ENCODE data around the gene SMIM5. TPM values are rescaled to one million over a fixed set of nuclear protein-coding genes. Genes with fewer than 3 reads are reported as not detected.
"Not testable (repeated sequence)": the region's sequence is repeated elsewhere in the genome, so short reads cannot be mapped to it uniquely, and the experiment has no call there.

SMIM5 gene
- total RNA-seq, 2 experiments from 2014 or later: 0.06 TPM; not detected in 1

GRCh38 chr17:75591722-75592302 is 41.4 kb upstream of the SMIM5 start:
- POLR2A ChIA-PET: no interaction called here
- TF ChIP-seq CTCF (conservative IDR thresholded peaks at IDR 0.05; ENCODE audit: low read length): no peak
- no peak for TF ChIP-seq EZH2phosphoT487 (IDR thresholded peaks at IDR 0.05; ENCODE audit: borderline replicate concordance, low read depth, low read length)
- intact Hi-C loops (cut with micrococcal nuclease; ENCODE audit: unreplicated experiment): no loop called here
- H3K4me1 ChIP-seq (ENCODE audit: insufficient read depth, low read length, poor library complexity, severe bottlenecking): peaks cover 21% of the 10 kb centered on the region
- H3K4me3 ChIP-seq (ENCODE audit: low read depth, low read length, poor library complexity, severe bottlenecking): no peak overlapping the region
- no peak overlapping the region for H3K4me2 ChIP-seq (ENCODE audit: low read length)
- H3K79me2 ChIP-seq (ENCODE audit: insufficient read depth, low read depth, low read length): no peaks in the 10 kb centered on the region
- no peaks in the 10 kb centered on the region for H3K9me2 ChIP-seq (ENCODE audit: insufficient read depth, low read length)
- CTCF ChIA-PET (ENCODE audit: unreplicated experiment): interaction anchor here (0.6 kb wide), 1 partner anchor 98 kb away, joined by 3 read pairs; no protein-coding TSS in a partner anchor
- H3K27ac ChIP-seq (ENCODE audit: low read depth, low read length, poor library complexity, severe bottlenecking): no peak overlapping the region
- H3K9me3 ChIP-seq (ENCODE audit: low read length): no peaks in the 10 kb centered on the region
- H2AFZ ChIP-seq (ENCODE audit: low read length): no peak overlapping the region
- no peak for DNase-seq (ENCODE audit: low spot score)
- BruUV-seq (replicated peaks): no TSS peak
- no peaks in the 10 kb centered on the region for H3K36me3 ChIP-seq (ENCODE audit: insufficient read depth, low read length)
- H4K20me1 ChIP-seq (ENCODE audit: insufficient read depth, low read length): no peaks in the 10 kb centered on the region

DNA sequence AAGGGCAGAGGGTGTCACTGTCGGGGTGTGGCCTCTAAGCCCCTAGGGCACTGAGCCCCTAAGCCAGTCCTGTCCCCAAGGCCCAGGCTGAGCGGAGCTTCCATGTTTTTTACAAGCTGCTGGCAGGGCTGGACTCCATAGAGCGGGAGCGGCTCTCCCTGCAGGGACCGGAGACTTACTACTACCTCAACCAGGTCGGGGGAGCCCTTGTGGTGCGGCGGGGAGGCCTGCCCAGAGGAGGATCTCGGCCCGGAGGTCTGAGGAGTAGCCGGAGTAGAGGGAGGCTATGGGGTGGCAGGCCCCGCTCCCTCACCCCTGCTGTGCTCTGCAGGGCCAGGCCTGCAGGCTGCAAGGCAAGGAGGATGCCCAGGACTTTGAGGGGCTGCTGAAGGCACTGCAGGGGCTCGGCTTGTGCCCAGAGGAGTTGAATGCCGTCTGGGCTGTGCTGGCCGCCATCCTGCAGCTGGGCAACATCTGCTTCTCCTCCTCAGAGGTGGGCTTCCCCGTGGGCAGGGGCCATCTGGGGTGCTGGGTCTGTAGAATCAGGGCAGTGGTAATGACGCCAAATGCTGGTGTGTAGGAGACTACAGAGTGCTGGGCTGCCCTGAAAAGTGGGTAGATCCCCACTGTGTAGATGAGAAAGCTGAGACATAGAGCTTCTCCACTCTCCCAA is 40.8 kb upstream of the SMIM5 start:
- BruUV-seq (replicated peaks): no TSS peak
- peaks cover 21% of the 10 kb centered on the region for H3K4me1 ChIP-seq (ENCODE audit: insufficient read depth, low read length, poor library complexity, severe bottlenecking)

DNA sequence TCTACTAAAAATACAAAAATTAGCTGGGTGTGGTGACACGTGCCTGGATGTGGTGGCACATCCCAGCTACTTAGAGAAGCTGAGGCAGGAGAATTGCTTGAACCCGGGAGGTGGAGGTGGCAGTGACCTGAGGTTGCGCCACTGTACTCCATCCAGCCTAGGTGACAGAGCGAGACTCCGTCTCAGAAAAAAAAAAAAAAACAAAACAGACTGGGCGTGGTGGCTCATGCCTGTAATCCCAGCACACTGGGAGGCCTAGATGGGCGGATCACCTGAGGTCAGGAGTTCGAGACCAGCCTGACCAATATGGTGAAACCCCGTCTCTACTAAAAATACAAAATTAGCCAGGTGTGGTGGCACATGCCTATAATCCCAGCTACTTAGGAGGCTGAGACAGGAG is 39.8 kb upstream of the SMIM5 start:
- DNase-seq (ENCODE audit: low spot score); H4K20me1 ChIP-seq (ENCODE audit: insufficient read depth, low read length); H3K36me3 ChIP-seq (ENCODE audit: insufficient read depth, low read length); H3K9me2 ChIP-seq (ENCODE audit: insufficient read depth, low read length); BruUV-seq (replicated peaks); H3K27ac ChIP-seq (ENCODE audit: low read depth, low read length, poor library complexity, severe bottlenecking); intact Hi-C loops (cut with micrococcal nuclease; ENCODE audit: unreplicated experiment); H2AFZ ChIP-seq (ENCODE audit: low read length); H3K9me3 ChIP-seq (ENCODE audit: low read length); H3K79me2 ChIP-seq (ENCODE audit: insufficient read depth, low read depth, low read length); H3K4me2 ChIP-seq (ENCODE audit: low read length); H3K4me3 ChIP-seq (ENCODE audit: low read depth, low read length, poor library complexity, severe bottlenecking): not testable (repeated sequence)
- peaks cover 20% of the 10 kb centered on the region for H3K4me1 ChIP-seq (ENCODE audit: insufficient read depth, low read length, poor library complexity, severe bottlenecking)
- CTCF ChIA-PET (ENCODE audit: unreplicated experiment): interaction anchor here (1.0 kb wide), 1 partner anchor 8 kb away, joined by 4 read pairs; no protein-coding TSS in a partner anchor
- POLR2A ChIA-PET: interaction anchor here (0.9 kb wide), 1 partner anchor 134 kb away, joined by 5 read pairs; no protein-coding TSS in a partner anchor

More for the DNA sequence above, 40.8 kb upstream of the SMIM5 start:
- POLR2A ChIA-PET: interaction anchor here (0.6 kb wide), 2 partner anchors 92 to 275 kb away, joined by 3 to 5 read pairs; no protein-coding TSS in a partner anchor
- CTCF ChIA-PET (ENCODE audit: unreplicated experiment): interaction anchor here (1.0 kb wide), 1 partner anchor 9 kb away, joined by 4 read pairs; no protein-coding TSS in a partner anchor
- no peaks in the 10 kb centered on the region for H3K9me2 ChIP-seq (ENCODE audit: insufficient read depth, low read length)
- H3K36me3 ChIP-seq (ENCODE audit: insufficient read depth, low read length): no peaks in the 10 kb centered on the region
- no peak overlapping the region for H3K27ac ChIP-seq (ENCODE audit: low read depth, low read length, poor library complexity, severe bottlenecking)
- no peak overlapping the region for H2AFZ ChIP-seq (ENCODE audit: low read length)
- no peak for TF ChIP-seq EZH2phosphoT487 (IDR thresholded peaks at IDR 0.05; ENCODE audit: borderline replicate concordance, low read depth, low read length)
- no peak for TF ChIP-seq CTCF (conservative IDR thresholded peaks at IDR 0.05; ENCODE audit: low read length)
- no peaks in the 10 kb centered on the region for H3K79me2 ChIP-seq (ENCODE audit: insufficient read depth, low read depth, low read length)
- no peak for DNase-seq (ENCODE audit: low spot score)
- H3K4me2 ChIP-seq (ENCODE audit: low read length): no peak overlapping the region
- no peaks in the 10 kb centered on the region for H4K20me1 ChIP-seq (ENCODE audit: insufficient read depth, low read length)
- intact Hi-C loops (cut with micrococcal nuclease; ENCODE audit: unreplicated experiment): no loop called here
- H3K9me3 ChIP-seq (ENCODE audit: low read length): no peaks in the 10 kb centered on the region
- H3K4me3 ChIP-seq (ENCODE audit: low read depth, low read length, poor library complexity, severe bottlenecking): no peak overlapping the region

Data from OCI-LY7 (cell line).